H54 (cell line): Measurements from ENCODE around the gene SIAH3.

Source experiments
- DNase-seq: peaks from one replicate; pipeline ENCODE4 v3.0.0; 2011; ENCODE audit warnings: low spot score, mixed read lengths; ENCODE audit not compliant: insufficient read length
- FAIRE-seq: peaks from 3 replicates; lab custom pipeline; 2011; peaks lifted over from hg19 to GRCh38; lab: Jason Lieb, UNC
- POLR2A ChIP-seq: IDR thresholded peaks from 2 replicates; pipeline ENCODE4 v1.6.1; 2011; ENCODE audit warnings: low read depth, mild to moderate bottlenecking, low read length

The SIAH3 gene

GRCh38 chr13:45744979-45745378 lies 106.6 kb downstream of the SIAH3 start:
- no peak for DNase-seq
- no peak for TF ChIP-seq POLR2A
- no peak for FAIRE-seq

DNA sequence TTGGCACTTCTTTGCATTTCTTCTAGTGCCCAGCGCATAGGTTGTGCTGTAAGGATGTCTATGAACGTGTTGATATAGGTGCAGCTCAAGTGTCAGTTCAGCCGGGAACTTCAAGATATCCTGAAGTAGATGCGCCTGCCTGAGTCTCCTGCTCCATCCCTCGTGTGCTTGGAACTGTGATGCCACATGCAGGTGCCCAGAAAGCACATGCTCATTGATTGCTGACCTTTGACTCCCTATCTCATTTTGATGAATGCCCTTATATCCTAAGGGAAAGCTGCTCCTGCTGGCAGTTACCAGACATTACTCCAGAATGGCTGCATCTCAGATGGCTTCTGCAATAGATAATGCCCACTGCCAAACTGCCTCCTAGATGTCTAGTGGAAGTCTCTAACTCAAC lies 108.6 kb downstream of the SIAH3 start:
- no peak for FAIRE-seq

GRCh38 chr13:45737571-45738017 lies 114.0 kb downstream of the SIAH3 start:
- FAIRE-seq: no peak
- no peak for TF ChIP-seq POLR2A

More for the DNA sequence above, 108.6 kb downstream of the SIAH3 start:
- no peak for DNase-seq
- TF ChIP-seq POLR2A: no peak

GRCh38 chr13:45733361-45733760 lies 118.2 kb downstream of the SIAH3 start:
- no peak for FAIRE-seq
- TF ChIP-seq POLR2A: no peak
- no peak for DNase-seq

More at GRCh38 chr13:45737571-45738017, 114.0 kb downstream of the SIAH3 start:
- DNase-seq: no peak

DNA sequence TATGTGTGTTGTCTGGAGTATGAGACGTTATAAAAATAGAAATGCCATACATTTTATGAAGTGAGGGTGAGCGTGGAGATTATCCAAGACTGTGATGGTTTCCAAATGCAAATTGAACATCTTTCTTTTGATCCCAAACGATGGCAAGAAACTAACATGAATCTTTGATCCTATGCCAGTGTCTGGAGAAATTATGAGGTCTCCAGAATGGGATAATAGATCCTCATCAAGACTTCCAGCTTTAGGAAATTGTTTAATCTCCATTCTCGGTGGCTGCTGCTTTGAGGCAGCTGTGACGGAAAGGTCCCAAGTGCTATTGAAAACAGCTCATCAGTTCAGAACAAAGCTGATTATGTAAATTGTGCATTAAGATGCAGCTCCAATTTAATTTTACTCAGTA lies 118.6 kb downstream of the SIAH3 start:
- no peak for TF ChIP-seq POLR2A
- FAIRE-seq (no peak), DNase-seq (no peak)

- FAIRE-seq (no peak), DNase-seq (no peak)
- TF ChIP-seq POLR2A: no peak
Observed at GRCh38 chr13:45731455-45731854, 120.1 kb downstream of the SIAH3 start.

DNA sequence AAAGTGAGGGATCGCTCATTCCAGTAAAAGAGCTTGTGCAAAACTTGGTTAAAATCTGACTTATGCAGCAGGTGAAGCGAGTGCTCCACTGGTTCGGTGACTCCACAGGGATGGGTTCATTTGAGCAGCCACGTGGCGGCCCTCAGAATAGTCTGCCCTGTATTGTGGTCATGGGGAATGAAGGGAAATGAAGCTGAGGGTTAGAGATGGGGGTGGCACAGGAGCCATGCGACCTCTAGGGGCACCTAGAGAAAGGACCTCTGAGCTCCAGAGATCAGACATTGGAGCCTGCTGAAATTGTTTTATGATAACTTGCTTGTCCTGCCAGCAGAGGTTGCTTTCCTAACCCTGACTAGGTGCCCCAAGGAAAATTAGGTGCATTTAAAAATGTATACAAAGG lies 122.8 kb downstream of the SIAH3 start:
- FAIRE-seq (no peak), DNase-seq (peak; percentile 6)
- no peak for TF ChIP-seq POLR2A
